Measurements from ENCODE around the gene BDNF. TPM values are rescaled to one million over a fixed set of nuclear protein-coding genes. Genes with fewer than 3 reads are reported as not detected.
"Not testable (repeated sequence)": the region's sequence is repeated elsewhere in the genome, so short reads cannot be mapped to it uniquely, and the experiment has no call there.

The BDNF gene
- total RNA-seq, 3 donors from 2014 or later = 0.25 to 0.31 TPM; not detected in 1

DNA sequence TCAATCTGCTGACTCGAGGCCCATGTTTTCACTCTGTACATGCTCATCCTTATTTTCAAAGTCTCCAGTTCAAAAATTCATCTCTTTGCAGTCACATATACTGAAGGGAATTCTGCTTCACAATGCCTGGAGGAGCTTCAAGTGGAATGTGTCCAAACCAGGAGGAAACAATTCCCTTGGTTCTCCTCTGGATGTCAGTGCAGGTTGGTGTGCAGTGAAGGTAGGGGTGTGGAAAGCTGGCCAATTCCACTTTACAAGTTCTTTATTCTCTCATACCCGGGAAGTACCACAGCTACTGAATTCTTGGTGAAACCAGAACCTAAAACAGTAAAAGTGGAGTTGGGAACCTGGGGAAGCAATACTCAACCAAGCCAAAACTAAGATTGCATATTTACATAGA, 57.3 kb downstream of the BDNF start:
- DNase-seq = no peak
- no peak for ATAC-seq
- H3K36me3 ChIP-seq (ENCODE audit: low read depth) = no peaks in the 10 kb centered on the region
- H3K4me3 ChIP-seq = no peak overlapping the region
- no peak for TF ChIP-seq CTCF (IDR thresholded peaks at IDR 0.05)
- intact Hi-C loops (cut with DNase I, micrococcal nuclease) = no loop called here
- no peaks in the 10 kb centered on the region for H3K9me3 ChIP-seq
- H3K4me1 ChIP-seq (ENCODE audit: low read depth) = no peaks in the 10 kb centered on the region

GRCh38 chr11:27640954-27641353, 59.3 kb downstream of the BDNF start:
- ATAC-seq (no peak), DNase-seq (no peak)
- Histone ChIP-seq H3K4me3 (no peak overlapping the region), H3K9me3 (peaks cover 3% of the 10 kb centered on the region), H3K36me3 (ENCODE audit: low read depth) (no peaks in the 10 kb centered on the region), H3K4me1 (ENCODE audit: low read depth) (no peaks in the 10 kb centered on the region)
- no peak for TF ChIP-seq CTCF (IDR thresholded peaks at IDR 0.05)
- intact Hi-C loops (cut with DNase I, micrococcal nuclease) = no loop called here

DNA sequence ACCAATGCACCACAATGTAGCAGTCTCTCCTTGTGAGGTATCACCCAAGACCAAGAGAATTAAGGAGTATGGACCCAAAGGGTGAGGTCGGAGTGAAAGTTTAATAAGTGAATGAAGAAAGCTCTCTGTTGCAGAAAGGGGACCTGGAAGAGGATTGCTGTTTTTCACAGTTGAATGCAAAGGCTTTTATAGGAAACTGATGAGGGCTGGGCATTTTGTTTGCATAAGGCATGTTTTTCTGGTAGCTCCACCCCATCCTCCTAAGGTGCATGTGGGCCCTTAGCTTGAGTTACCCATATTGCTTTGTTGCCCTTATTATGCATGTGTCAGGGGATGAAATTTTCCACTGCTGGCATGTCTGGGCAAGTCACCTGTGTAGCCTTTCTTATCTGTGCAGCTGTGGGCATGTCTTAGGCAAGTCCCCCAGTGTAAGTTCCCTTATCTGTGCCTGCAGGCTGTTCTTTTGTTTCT, 64.7 kb downstream of the BDNF start:
- H3K9me3 ChIP-seq = peaks cover 6% of the 10 kb centered on the region
- TF ChIP-seq CTCF (IDR thresholded peaks at IDR 0.05) = no peak
- H3K36me3 ChIP-seq (ENCODE audit: low read depth) = no peaks in the 10 kb centered on the region
- intact Hi-C loops (cut with DNase I, micrococcal nuclease) = no loop called here
- H3K4me1 ChIP-seq (ENCODE audit: low read depth) = no peaks in the 10 kb centered on the region
- no peak overlapping the region for H3K4me3 ChIP-seq
- ATAC-seq = no peak
- no peak for DNase-seq

DNA sequence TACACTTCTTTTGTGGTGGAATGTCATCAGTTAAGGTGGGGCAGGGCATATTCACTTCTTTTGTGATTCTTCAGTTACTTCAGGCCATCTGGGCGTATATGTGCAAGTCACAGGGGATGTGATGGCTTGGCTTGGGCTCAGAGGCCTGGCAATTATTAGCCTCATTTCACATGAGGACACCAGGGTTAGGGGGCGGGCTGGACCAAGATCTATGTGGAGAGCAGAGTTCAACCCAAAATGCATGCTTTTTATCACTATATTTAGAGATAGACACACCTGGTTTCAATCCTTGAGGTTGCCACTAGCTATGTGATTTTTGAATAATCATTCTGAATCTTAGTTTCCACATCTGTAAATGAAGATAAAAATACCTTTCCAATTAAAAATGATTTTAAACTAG, 65.5 kb downstream of the BDNF start:
- H3K4me3 ChIP-seq; ATAC-seq; H3K4me1 ChIP-seq (ENCODE audit: low read depth); H3K9me3 ChIP-seq; intact Hi-C loops (cut with DNase I, micrococcal nuclease); DNase-seq; H3K36me3 ChIP-seq (ENCODE audit: low read depth): not testable (repeated sequence)

GRCh38 chr11:27634282-27634681, 66.0 kb downstream of the BDNF start:
- H3K36me3 ChIP-seq (ENCODE audit: low read depth); H3K4me1 ChIP-seq (ENCODE audit: low read depth); intact Hi-C loops (cut with DNase I, micrococcal nuclease); DNase-seq; ATAC-seq; H3K4me3 ChIP-seq; H3K9me3 ChIP-seq: not testable (repeated sequence)

DNA sequence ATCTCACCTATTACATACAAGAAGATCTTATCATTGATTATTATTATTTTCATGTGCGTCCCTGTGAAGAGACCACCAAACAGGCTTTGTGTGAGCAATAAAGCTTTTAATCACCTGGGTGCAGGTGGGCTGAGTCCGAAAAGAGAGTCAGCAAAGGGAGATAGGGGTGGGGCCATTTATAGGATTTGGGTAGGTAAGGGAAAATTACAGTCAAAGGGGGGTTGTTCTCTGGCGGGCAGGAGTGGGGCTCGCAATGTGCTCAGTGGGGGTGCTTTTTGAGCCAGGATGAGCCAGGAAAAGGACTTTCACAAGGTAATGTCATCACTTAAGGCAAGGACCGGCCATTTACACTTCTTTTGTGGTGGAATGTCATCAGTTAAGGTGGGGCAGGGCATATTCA, 71.2 kb downstream of the BDNF start:
- ATAC-seq; H3K9me3 ChIP-seq; DNase-seq; H3K36me3 ChIP-seq (ENCODE audit: low read depth); intact Hi-C loops (cut with DNase I, micrococcal nuclease); H3K4me1 ChIP-seq (ENCODE audit: low read depth); H3K4me3 ChIP-seq: not testable (repeated sequence)

GRCh38 chr11:27627979-27628378, 72.3 kb downstream of the BDNF start:
- H3K9me3 ChIP-seq = no peaks in the 10 kb centered on the region
- no peak for TF ChIP-seq CTCF (IDR thresholded peaks at IDR 0.05)
- intact Hi-C loops (cut with DNase I, micrococcal nuclease) = no loop called here
- ATAC-seq = no peak
- H3K4me3 ChIP-seq = no peak overlapping the region
- no peaks in the 10 kb centered on the region for H3K4me1 ChIP-seq (ENCODE audit: low read depth)
- no peak for DNase-seq
- H3K36me3 ChIP-seq (ENCODE audit: low read depth) = no peaks in the 10 kb centered on the region

All from mucosa of descending colon (tissue), 3 donors.